Choroid plexus epithelial cell (primary cell): Measurements from ENCODE around the gene AFMID.

Experiments used
- DNase-seq: peaks from one replicate; pipeline ENCODE4 v3.0.0-alpha.2; 2010; ENCODE audit warnings: low read depth
- H3K4me3 ChIP-seq: 2 replicates; pipeline ENCODE4 v1.5.1; 2011; ENCODE audit warnings: low read depth, mild to moderate bottlenecking, control low read depth, low read length, moderate library complexity
- TF ChIP-seq, protein P1 (sequence below): conservative IDR thresholded peaks from 2 replicates; pipeline ENCODE4 v1.5.1; 2011; ENCODE audit warnings: low read depth, mild to moderate bottlenecking, control low read depth, inconsistent platforms, low read length, moderate library complexity

The AFMID gene

GRCh38 chr17:78142119-78142861 is 44.9 kb upstream of the AFMID start:
- H3K4me3 ChIP-seq = no peak overlapping the region
- no peak for DNase-seq
- TF ChIP-seq, protein P1, sequence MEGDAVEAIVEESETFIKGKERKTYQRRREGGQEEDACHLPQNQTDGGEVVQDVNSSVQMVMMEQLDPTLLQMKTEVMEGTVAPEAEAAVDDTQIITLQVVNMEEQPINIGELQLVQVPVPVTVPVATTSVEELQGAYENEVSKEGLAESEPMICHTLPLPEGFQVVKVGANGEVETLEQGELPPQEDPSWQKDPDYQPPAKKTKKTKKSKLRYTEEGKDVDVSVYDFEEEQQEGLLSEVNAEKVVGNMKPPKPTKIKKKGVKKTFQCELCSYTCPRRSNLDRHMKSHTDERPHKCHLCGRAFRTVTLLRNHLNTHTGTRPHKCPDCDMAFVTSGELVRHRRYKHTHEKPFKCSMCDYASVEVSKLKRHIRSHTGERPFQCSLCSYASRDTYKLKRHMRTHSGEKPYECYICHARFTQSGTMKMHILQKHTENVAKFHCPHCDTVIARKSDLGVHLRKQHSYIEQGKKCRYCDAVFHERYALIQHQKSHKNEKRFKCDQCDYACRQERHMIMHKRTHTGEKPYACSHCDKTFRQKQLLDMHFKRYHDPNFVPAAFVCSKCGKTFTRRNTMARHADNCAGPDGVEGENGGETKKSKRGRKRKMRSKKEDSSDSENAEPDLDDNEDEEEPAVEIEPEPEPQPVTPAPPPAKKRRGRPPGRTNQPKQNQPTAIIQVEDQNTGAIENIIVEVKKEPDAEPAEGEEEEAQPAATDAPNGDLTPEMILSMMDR = no peak

GRCh38 chr17:78143214-78144146 is 43.7 kb upstream of the AFMID start:
- no peak overlapping the region for H3K4me3 ChIP-seq
- TF ChIP-seq, protein P1 = no peak
- no peak for DNase-seq

DNA sequence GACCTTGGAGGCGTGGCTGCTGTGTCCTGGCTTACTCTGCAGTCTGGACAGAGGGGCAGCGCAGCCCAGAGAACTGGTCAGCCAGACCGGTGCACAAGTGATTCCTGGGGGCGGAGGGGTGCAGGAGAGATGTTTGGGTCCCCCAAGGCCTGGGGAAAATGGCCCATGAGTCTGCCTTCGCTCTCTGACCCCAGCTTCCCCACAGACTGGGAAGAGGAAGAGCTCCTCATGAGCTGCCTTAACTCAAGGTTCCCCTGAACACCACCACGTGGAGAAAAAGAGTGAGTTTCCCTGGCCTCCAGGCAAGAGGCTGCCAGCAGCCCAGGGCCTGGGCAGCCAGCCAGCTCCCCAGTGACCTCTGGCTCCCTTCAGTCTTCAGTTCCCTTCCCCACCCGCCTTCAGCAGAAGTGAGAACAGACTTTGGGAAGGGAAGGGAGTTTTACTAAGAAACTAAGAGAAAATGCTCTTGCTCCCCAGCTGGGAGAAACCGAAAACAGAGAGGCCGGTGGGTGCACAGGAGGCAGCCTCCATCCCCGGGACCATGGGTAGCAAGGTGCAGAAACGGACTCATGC is 42.9 kb upstream of the AFMID start:
- TF ChIP-seq, protein P1 = peak; percentile 27
- no peak overlapping the region for H3K4me3 ChIP-seq
- peak; percentile 96 for DNase-seq

DNA sequence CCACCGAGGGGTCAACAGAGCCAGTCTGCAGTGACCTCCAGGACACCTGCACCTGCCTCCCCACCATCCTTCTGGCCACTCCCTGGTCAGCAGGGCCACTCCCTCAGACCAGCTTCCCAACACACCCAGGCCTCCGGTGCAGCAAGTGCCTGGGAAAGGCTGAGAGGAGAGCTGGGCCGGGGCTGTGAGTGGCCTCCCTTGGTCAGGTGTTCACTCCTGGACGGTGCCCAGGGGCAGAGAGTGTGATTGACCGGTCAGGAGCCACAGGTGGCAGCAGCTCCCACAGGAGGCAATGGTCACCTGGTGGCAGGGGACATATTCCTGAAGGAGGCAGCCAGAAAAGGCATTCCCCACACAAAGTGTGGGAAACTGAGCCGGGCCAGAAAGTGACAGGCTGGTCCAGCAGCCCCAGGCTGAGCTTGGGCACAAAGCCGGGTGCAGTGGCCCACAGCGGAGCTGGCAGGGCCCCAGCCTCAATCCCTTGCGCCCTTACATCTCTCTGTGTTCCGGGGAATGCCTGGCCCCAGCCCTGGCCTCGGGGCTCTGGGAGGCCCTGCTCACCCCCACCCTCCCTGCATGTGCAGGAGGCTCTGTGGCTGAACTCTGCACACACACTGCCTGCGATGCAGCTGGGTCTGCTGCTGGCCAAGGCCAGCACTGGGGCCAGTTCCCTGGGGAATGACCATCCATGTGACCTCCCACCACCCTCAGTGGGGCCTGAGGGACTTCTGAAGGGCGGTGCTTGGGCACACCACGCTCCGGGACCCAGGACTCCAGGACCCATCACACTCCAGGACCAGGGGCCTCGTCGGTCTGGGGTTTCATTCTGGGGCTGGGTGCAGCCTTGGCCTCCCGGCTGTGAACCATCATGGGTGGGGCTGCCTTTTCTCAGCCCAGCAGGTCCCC is 42.2 kb upstream of the AFMID start:
- TF ChIP-seq, protein P1 = no peak
- DNase-seq = no peak
- no peak overlapping the region for H3K4me3 ChIP-seq

GRCh38 chr17:78146471-78146869 is 40.7 kb upstream of the AFMID start:
- no peak overlapping the region for H3K4me3 ChIP-seq
- TF ChIP-seq, protein P1 = no peak
- DNase-seq = no peak

DNA sequence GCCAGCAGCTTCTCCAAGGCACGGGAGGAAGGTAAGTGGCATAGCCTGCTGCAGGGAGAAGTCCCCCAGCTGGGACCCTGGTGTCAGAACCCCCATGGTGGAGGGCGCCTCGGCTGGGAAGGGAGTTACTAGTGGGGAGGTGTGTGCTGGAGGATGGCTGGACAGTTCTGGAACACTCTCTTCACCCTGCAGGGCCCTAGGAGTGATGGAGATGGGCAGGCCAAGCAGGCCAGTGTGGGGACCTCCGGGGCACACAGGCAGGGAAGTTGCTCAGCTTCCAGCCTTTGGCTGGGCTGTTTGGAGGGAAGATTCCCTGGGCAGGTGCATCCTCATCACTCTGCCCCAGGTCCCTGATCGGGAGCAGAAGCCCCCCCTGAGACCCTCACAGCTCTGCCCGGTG is 40.3 kb upstream of the AFMID start:
- H3K4me3 ChIP-seq = no peak overlapping the region
- TF ChIP-seq, protein P1 = no peak
- DNase-seq = no peak
